Liver (tissue), 9 donors: ENCODE data around the gene PSMD1. TPM values are rescaled to one million over a fixed set of nuclear protein-coding genes. Genes with fewer than 3 reads are reported as not detected.

Experiments used
- DNase-seq: peaks from one replicate; pipeline ENCODE4 v3.0.0-alpha.2; 2017; ENCODE audit warnings: low spot score
- H3K27ac ChIP-seq, 2 donors: one replicate each; pipeline ENCODE4 v1.7.0; 2013; ENCODE audit warnings: inconsistent platforms in 2 of 2, low read length in 2 of 2, control low read depth in 1 of 2, low read depth in 1 of 2, mild to moderate bottlenecking in 1 of 2
- H3K27me3 ChIP-seq, 4 donors: one replicate each; pipeline versions ENCODE4 v1.6.1 to v1.7.0; 2013; ENCODE audit warnings: low read length in 3 of 4, inconsistent platforms in 1 of 4, mild to moderate bottlenecking in 1 of 4, moderate library complexity in 1 of 4; ENCODE audit not compliant: control insufficient read depth in 4 of 4, insufficient read depth in 4 of 4
- H3K36me3 ChIP-seq, 4 donors: one replicate each; pipeline versions ENCODE4 v1.6.1 to v1.7.0; 2013; ENCODE audit warnings: low read length in 3 of 4, mild to moderate bottlenecking in 3 of 4, low read depth in 1 of 4, moderate library complexity in 1 of 4; ENCODE audit not compliant: control insufficient read depth in 4 of 4, insufficient read depth in 3 of 4
- H3K4me1 ChIP-seq, 4 donors: one replicate each; pipeline versions ENCODE4 v1.6.1 to v1.7.0; 2013; ENCODE audit warnings: low read length in 3 of 4, mild to moderate bottlenecking in 3 of 4, moderate library complexity in 1 of 4; ENCODE audit not compliant: control insufficient read depth in 4 of 4, insufficient read depth in 4 of 4
- H3K4me3 ChIP-seq, 3 donors: one replicate each; pipeline versions ENCODE4 v1.6.1 to v1.7.0; 2013; ENCODE audit warnings: low read length in 3 of 3, control low read depth in 1 of 3, low read depth in 1 of 3, mild to moderate bottlenecking in 1 of 3
- H3K9ac ChIP-seq, 2 donors: one replicate each; pipeline ENCODE4 v1.7.0; 2013; ENCODE audit warnings: low read length in 2 of 2, mild to moderate bottlenecking in 2 of 2, moderate library complexity in 2 of 2, control low read depth in 1 of 2, low read depth in 1 of 2
- H3K9me3 ChIP-seq, 4 donors: one replicate each; pipeline versions ENCODE4 v1.6.1 to v1.7.0; 2013; ENCODE audit warnings: low read length in 3 of 4; ENCODE audit not compliant: control insufficient read depth in 4 of 4
- ATF3 ChIP-seq: IDR thresholded peaks from 2 replicates; pipeline ENCODE4 v1.6.1; 2016; ENCODE audit warnings: antibody characterized with exemption
- FOXA1 ChIP-seq: IDR thresholded peaks from 2 replicates; pipeline ENCODE4 v1.6.1; 2016; ENCODE audit warnings: antibody characterized with exemption
- FOXA2 ChIP-seq: IDR thresholded peaks from 2 replicates; pipeline ENCODE4 v1.6.1; 2016; ENCODE audit warnings: antibody characterized with exemption
- GABPA ChIP-seq, 2 donors: IDR thresholded peaks in 1 of 2; conservative IDR thresholded peaks in 1 of 2; 2 replicates each; pipeline ENCODE4 v1.6.1; 2016; ENCODE audit warnings: antibody characterized with exemption in 2 of 2, mild to moderate bottlenecking in 1 of 2, moderate library complexity in 1 of 2
- HNF4A ChIP-seq, 2 donors: conservative IDR thresholded peaks; 2 replicates each; pipeline ENCODE4 v1.6.1; 2016; ENCODE audit warnings: antibody characterized with exemption in 2 of 2, mild to moderate bottlenecking in 2 of 2
- HNF4G ChIP-seq: IDR thresholded peaks from 2 replicates; pipeline ENCODE4 v1.6.1; 2016; ENCODE audit warnings: antibody characterized with exemption
- JUND ChIP-seq, 2 donors: IDR thresholded peaks; 2 replicates each; pipeline ENCODE4 v1.6.1; 2016; ENCODE audit warnings: antibody characterized with exemption in 2 of 2
- MAX ChIP-seq: IDR thresholded peaks from 2 replicates; pipeline ENCODE4 v1.6.1; 2016; ENCODE audit warnings: antibody characterized with exemption
- NR2F2 ChIP-seq: IDR thresholded peaks from 2 replicates; pipeline ENCODE4 v1.6.1; 2016; ENCODE audit warnings: antibody characterized with exemption
- RAD21 ChIP-seq, 2 donors: IDR thresholded peaks; 2 replicates each; pipeline ENCODE4 v1.6.1; 2016; ENCODE audit warnings: antibody characterized with exemption in 2 of 2, mild to moderate bottlenecking in 2 of 2
- REST ChIP-seq: IDR thresholded peaks from 2 replicates; pipeline ENCODE4 v1.6.1; 2016; ENCODE audit warnings: antibody characterized with exemption, mild to moderate bottlenecking
- RXRA ChIP-seq, 2 donors: IDR thresholded peaks; 2 replicates each; pipeline ENCODE4 v1.6.1; 2017 to 2018; ENCODE audit warnings: antibody characterized with exemption in 2 of 2, mild to moderate bottlenecking in 1 of 2
- SP1 ChIP-seq: IDR thresholded peaks from 2 replicates; pipeline ENCODE4 v1.6.1; 2018; ENCODE audit warnings: antibody characterized with exemption, mild to moderate bottlenecking
- TAF1 ChIP-seq: conservative IDR thresholded peaks from 2 replicates; pipeline ENCODE4 v1.6.1; 2016; ENCODE audit warnings: antibody characterized with exemption, mild to moderate bottlenecking
- YY1 ChIP-seq: IDR thresholded peaks from 2 replicates; pipeline ENCODE4 v1.6.1; 2016; ENCODE audit warnings: antibody characterized with exemption, mild to moderate bottlenecking
- ZBTB33 ChIP-seq: IDR thresholded peaks from 2 replicates; pipeline ENCODE4 v1.6.1; 2016; ENCODE audit warnings: antibody characterized with exemption
- whole genome bisulfite sequencing: extraction: QIAGEN DNeasy Blood & Tissue Kit; methylation state at CpG from one replicate; pipeline ENCODE4 v1.1.7; 2013; 5-methylcytosine and 5-hydroxymethylcytosine counted together
- polyA plus RNA-seq, 2 donors: library from polyadenylated mRNA; stranded (reverse) in 1 of 2; unstranded in 1 of 2; fragments of 200-250 nt in 1 of 2; fragments of >200 nt in 1 of 2; fragmentation: Nextera tagmentation in 1 of 2; extraction: Ambion mirVana in 1 of 2; gene quantifications; one replicate each; pipeline versions ENCODE4 v1.2.1 to v1.2.3, GENCODE V29; 2013 to 2015
- total RNA-seq, 2 donors: library from RNA; depleted of rRNA; stranded (reverse); fragments of >200 nt; gene quantifications; one replicate each; pipeline ENCODE4 v1.2.3, GENCODE V29; 2014
- donor health status: healthy.
- donor health status: healthy.
- donor health status: healthy.
- donor health status: healthy.
- donor health status: healthy.

Gene PSMD1
- total and polyA plus RNA-seq, 4 donors = 31.7 to 83.3 (median 68.1) TPM

- TF ChIP-seq ATF3 (no peak), FOXA2 (no peak)
Measured at GRCh38 chr2:231186325-231186724, 129.7 kb downstream of the PSMD1 start (continued).

GRCh38 chr2:231187736-231188505 lies 131.3 kb downstream of the PSMD1 start:
- Histone ChIP-seq H3K27me3 (no peaks in the 10 kb centered on the region), H3K9ac (no peak overlapping the region), H3K27ac (peak overlapping the region; percentile 8 to 61), H3K9me3 (no peaks in the 10 kb centered on the region), H3K4me1 (peaks cover 0 to 11% (median 5%) of the 10 kb centered on the region in 4 donors), H3K36me3 (no peaks in the 10 kb centered on the region), H3K4me3 (no peak overlapping the region)
- TF ChIP-seq FOXA2 = no peak
- TF ChIP-seq RAD21 (IDR thresholded peaks at IDR 0.05) = no peak
- no peak for TF ChIP-seq YY1
- no peak for TF ChIP-seq JUND (IDR thresholded peaks at IDR 0.05)
- no peak for TF ChIP-seq ATF3
- TF ChIP-seq NR2F2 = peak; percentile 54
- peak; percentile 36 for TF ChIP-seq SP1
- 77% methylated on average over 18 of the region's 18 CpGs for WGBS
- no peak for DNase-seq

GRCh38 chr2:231188506-231189170 lies 132.0 kb downstream of the PSMD1 start:
- TF ChIP-seq HNF4A (conservative IDR thresholded peaks at IDR 0.05) (no peak), SP1 (no peak), RAD21 (IDR thresholded peaks at IDR 0.05) (no peak), ZBTB33 (no peak), MAX (no peak), FOXA1 (no peak), FOXA2 (no peak), JUND (IDR thresholded peaks at IDR 0.05) (no peak), REST (no peak), RXRA (IDR thresholded peaks at IDR 0.05) (no peak), ATF3 (no peak), HNF4G (no peak), GABPA (IDR thresholded peaks at IDR 0.05 in 1 of 2, conservative IDR thresholded peaks at IDR 0.05 in 1 of 2) (no peak), TAF1 (no peak), YY1 (no peak)
- peak overlapping the region; percentile 4 to 37 for H3K27ac ChIP-seq
- no peak for DNase-seq
- H3K36me3 ChIP-seq = no peaks in the 10 kb centered on the region
- peaks cover 0 to 11% (median 5%) of the 10 kb centered on the region in 4 donors for H3K4me1 ChIP-seq
- H3K4me3 ChIP-seq = no peak overlapping the region
- H3K9ac ChIP-seq = no peak overlapping the region
- no peaks in the 10 kb centered on the region for H3K9me3 ChIP-seq
- WGBS = 86% methylated on average over 6 of the region's 6 CpGs
- no peaks in the 10 kb centered on the region for H3K27me3 ChIP-seq
